Measurements from ENCODE around the gene GPC5. TPM values are rescaled to one million over a fixed set of nuclear protein-coding genes. Genes with fewer than 3 reads are reported as not detected.

Gene GPC5
- total and polyA plus RNA-seq, 2 donors (not counting 3 experiments of a cell fraction or from before 2014, with no cell fraction given), result 0.59 to 0.97 TPM

GRCh38 chr13:92739306-92739818 is 1340.9 kb downstream of the GPC5 start:
- intact Hi-C loops (cut with micrococcal nuclease), result no loop called here
- Histone ChIP-seq H2AFZ (ENCODE audit: low read depth, low read length) (no peak overlapping the region), H3K27me3 (ENCODE audit: control insufficient read depth in 2 of 2, insufficient read depth in 2 of 2, low read length in 2 of 2) (no peaks in the 10 kb centered on the region), H3K36me3 (ENCODE audit: control insufficient read depth in 2 of 2, extremely low read depth in 1 of 2, insufficient read depth in 2 of 2, low read length in 2 of 2) (no peaks in the 10 kb centered on the region), H3K4me1 (ENCODE audit: control insufficient read depth, extremely low read depth, insufficient read depth, low read length) (no peaks in the 10 kb centered on the region), H3K9me3 (replicated peaks; ENCODE audit: control insufficient read depth, insufficient read depth, low read length) (no peaks in the 10 kb centered on the region), H3K79me2 (ENCODE audit: control insufficient read depth, insufficient read depth, low read length) (no peaks in the 10 kb centered on the region), H3K27ac (ENCODE audit: insufficient read depth, low read depth, low read length) (no peak overlapping the region), H3K9ac (replicated peaks; ENCODE audit: extremely low read depth, insufficient read depth, low read length) (no peak overlapping the region), H4K20me1 (replicated peaks; ENCODE audit: control insufficient read depth, extremely low read depth, insufficient read depth, low read length) (no peaks in the 10 kb centered on the region), H3K9me1 (replicated peaks; ENCODE audit: control insufficient read depth, extremely low read depth, insufficient read depth, low read length) (no peaks in the 10 kb centered on the region), H3K4me2 (ENCODE audit: insufficient read depth, low read length) (no peak overlapping the region), H3K4me3 (replicated peaks in 1 of 3; ENCODE audit: insufficient read depth in 1 of 3, low read depth in 1 of 3, low read length in 3 of 3) (no peak overlapping the region)
- DNase-seq (ENCODE audit: low read depth, low spot score) (no peak), FAIRE-seq (no peak)
- POLR2A ChIA-PET, result no interaction called here
- BruUV-seq (replicated peaks), result no TSS peak
- CTCF ChIA-PET, result no interaction called here
- TF ChIP-seq GATA2 (IDR thresholded peaks at IDR 0.05; ENCODE audit: insufficient read depth, insufficient read length, low read depth, low read length), result no peak
- no peak for TF ChIP-seq POLR2AphosphoS5 (IDR thresholded peaks at IDR 0.05; ENCODE audit: insufficient read depth, low read depth, low read length)
- no peak for TF ChIP-seq JUN (IDR thresholded peaks at IDR 0.05; ENCODE audit: borderline replicate concordance, insufficient read depth, insufficient read length, low read depth)
- TF ChIP-seq, protein P1, sequence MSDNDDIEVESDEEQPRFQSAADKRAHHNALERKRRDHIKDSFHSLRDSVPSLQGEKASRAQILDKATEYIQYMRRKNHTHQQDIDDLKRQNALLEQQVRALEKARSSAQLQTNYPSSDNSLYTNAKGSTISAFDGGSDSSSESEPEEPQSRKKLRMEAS (IDR thresholded peaks at IDR 0.05; ENCODE audit: insufficient read depth, insufficient read length), result no peak
- TF ChIP-seq FOS (IDR thresholded peaks at IDR 0.05; ENCODE audit: borderline replicate concordance, insufficient read depth, low read length), result no peak
- no peak for TF ChIP-seq MYC (IDR thresholded peaks at IDR 0.05; ENCODE audit: low read depth, low read length)
- TF ChIP-seq POLR2A (IDR thresholded peaks at IDR 0.05; ENCODE audit: low read depth, low read length), result no peak
- TF ChIP-seq EZH2 (IDR thresholded peaks at IDR 0.05; ENCODE audit: borderline replicate concordance, low read depth, low read length, severe bottlenecking), result no peak
- TF ChIP-seq CTCF (IDR thresholded peaks at IDR 0.05; ENCODE audit: extremely low read depth in 1 of 2, insufficient read depth in 1 of 2, low read depth in 1 of 2, low read length in 2 of 2), result no peak
- dilution Hi-C loops (cut with MboI; ENCODE audit: extremely low pct_ligation_motif_present, low sequenced_read_pairs), result no loop called here

All from endothelial cell of umbilical vein (primary cell).